HG02763 (cell line): ENCODE measurements around the gene MED13L.
"Not testable (repeated sequence)": the region's sequence is repeated elsewhere in the genome, so short reads cannot be mapped to it uniquely, and the experiment has no call there.

Experiments
- ATAC-seq: cut with Tn5 transposase; IDR thresholded peaks from one replicate; pipeline ENCODE4 v1.9.1; 2021; ENCODE audit warnings: mild to moderate bottlenecking, moderate library complexity; ENCODE audit not compliant: unreplicated experiment

MED13L gene

GRCh38 chr12:116304621-116305020 is 27.1 kb upstream of the MED13L start:
- ATAC-seq = no peak

GRCh38 chr12:116303929-116304328 is 26.4 kb upstream of the MED13L start:
- ATAC-seq = no peak

DNA sequence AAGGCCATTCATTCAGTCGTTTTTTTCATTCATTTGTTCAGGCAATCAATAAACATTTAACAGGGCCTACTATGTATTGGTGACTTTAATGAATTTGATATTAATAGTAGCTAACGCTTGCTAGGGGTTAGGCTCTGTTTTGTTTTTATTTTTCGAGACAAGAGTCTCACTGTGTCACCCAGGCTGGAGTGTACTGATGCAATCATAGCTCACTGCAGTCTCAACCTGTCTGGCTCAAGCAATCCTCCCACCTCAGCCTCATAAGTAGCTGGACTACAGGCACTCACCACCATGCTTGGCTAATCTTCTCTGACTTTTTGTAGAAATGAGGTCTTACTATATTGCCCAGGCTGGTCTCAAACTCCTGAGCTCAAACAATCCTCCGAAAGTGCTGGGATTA is 25.6 kb upstream of the MED13L start:
- ATAC-seq = no peak

DNA sequence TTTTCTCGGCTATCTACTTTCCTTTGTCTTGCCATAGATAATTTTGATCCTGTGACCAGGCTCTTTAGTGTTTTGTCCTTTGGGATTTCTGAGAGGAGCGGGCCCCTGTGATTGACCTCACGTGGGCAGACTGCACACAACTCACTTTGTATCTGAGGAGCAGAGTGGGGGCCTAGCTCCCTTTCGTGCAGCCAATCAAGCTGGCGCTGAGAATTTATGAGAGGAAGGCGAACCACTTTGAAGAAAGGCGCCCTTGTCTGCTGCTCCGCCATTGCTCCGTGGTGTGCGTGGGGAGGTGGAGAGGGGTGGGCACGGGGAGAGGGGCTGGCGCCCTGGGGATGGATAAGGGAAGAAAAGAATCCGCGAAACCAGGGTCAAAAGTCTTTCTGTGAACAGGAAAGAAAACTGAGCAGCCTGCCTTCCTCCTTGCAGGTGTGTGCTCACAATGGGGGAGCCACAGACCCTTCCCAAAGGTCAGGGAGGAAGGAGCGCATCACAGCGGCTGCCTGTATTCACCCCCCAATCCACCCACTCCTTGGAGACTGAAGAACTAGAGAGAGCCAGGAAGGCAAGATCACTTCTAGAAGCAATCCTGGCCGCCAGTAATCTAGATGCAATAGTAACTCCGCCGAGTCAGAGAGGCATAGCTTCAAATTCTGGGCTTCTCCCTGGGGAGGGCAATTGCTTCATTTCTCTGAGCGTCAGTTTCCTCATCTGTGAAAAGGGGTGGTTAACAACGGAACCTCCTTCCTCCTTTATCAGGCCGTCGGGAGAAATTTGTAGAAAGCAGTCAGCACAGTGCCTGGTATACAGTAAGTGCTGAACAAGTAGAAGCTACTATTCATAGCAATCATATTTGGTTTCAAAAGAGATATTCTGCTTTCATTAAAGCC is 24.9 kb upstream of the MED13L start:
- no peak for ATAC-seq

GRCh38 chr12:116301621-116302020 is 24.1 kb upstream of the MED13L start:
- ATAC-seq = no peak

- no peak for ATAC-seq
Observed at GRCh38 chr12:116299665-116300328, 22.3 kb upstream of the MED13L start.

GRCh38 chr12:116299064-116299463 is 21.6 kb upstream of the MED13L start:
- no peak for ATAC-seq

- ATAC-seq = no peak
Observed at GRCh38 chr12:116298578-116298977, 21.1 kb upstream of the MED13L start.

- no peak for ATAC-seq
Observed at GRCh38 chr12:116297224-116297834, 19.8 kb upstream of the MED13L start.

- no peak for ATAC-seq
Observed at GRCh38 chr12:116295327-116296263, 18.1 kb upstream of the MED13L start.

- ATAC-seq = no peak
Observed at GRCh38 chr12:116294454-116295165, 17.1 kb upstream of the MED13L start.

DNA sequence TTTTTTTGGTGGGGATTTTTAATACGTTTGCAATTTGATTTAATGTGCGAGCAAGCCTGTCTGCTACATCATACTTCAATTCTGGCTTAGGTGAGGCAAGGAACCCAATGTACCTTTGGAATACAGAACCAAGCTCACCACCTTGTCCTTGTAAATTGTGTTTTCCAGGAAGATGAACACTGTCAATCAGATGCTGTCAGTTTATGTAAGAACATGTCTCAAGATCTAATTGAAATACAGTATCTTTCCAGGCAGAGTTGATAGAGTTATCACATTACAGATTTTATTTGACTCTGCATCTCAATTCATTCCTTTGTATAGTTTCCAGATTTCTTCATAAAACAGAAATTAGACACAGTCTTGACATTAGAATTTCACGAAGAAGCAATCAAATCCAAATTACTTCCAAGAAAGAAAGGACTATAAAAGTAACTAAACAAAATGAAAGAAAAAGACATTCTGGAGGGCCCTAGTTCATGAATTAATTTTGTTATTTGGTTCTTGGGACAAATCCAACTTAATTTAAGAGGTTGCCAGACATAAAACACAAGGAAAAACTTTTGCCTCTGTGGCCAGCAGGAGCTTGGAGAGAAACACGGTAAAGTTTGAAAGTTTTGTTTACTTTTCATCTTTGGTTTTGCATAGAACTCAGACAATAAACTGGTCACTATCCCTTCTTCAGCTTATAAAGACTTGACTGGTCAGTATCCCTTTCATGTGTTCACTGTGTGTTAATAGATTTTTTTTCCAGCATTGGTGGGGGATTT is 16.4 kb upstream of the MED13L start:
- ATAC-seq = no peak

DNA sequence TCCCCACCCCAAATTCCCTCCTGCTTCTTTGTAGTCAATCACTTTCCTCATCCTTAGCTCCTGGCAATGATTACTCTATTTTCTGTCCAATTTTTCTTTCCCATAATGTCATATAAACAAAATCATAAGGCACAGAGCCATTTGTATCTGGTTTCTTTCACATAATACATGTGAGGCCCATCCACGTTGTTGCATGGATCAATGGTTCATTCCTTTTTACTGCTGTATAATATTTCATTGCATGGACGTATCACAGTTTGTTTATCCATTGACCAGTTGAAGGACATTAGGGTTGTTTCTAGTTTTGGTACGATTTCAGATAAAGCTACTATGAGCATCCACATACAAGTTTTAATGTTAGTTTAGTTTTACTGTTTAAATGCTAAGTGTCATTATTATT is 13.7 kb upstream of the MED13L start:
- no peak for ATAC-seq

DNA sequence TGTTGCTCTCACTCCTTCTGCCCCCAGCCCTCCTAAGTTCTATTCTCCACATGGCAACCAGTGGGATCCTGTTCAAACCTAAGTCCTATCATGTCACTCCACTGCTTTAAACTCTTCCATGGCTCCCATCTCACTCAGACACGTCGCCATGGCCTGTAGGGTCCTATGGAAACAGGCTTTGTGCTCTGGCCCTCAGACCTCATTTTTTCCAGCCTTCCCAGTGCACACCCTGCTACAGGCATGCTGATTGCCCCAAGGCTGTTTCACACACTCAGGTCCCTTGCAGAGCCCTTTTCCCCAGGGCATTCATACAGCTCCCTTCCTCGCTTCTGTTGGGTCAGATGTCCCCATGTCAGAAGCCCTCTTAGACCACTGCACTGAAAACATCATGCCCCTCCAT is 11.2 kb upstream of the MED13L start:
- ATAC-seq = no peak

- ATAC-seq = no peak
Observed at GRCh38 chr12:116287842-116288301, 10.4 kb upstream of the MED13L start.

GRCh38 chr12:116284396-116284795 is 6.9 kb upstream of the MED13L start:
- ATAC-seq = no peak

GRCh38 chr12:116283881-116284280 is 6.4 kb upstream of the MED13L start:
- not testable (repeated sequence) for ATAC-seq

GRCh38 chr12:116282371-116283286 is 5.1 kb upstream of the MED13L start:
- ATAC-seq = no peak
